Neural cell (in vitro differentiated cells): ENCODE data around the gene KDM4B. TPM values are rescaled to one million over a fixed set of nuclear protein-coding genes. Genes with fewer than 3 reads are reported as not detected.

Experiments
- H2AFZ ChIP-seq: fragments of 200-600, 300-800 bp; sonication (generic), shearing (Covaris generic); 2 replicates; pipeline ENCODE4 v1.6.0; 2014; ENCODE audit warnings: low read depth, mild to moderate bottlenecking, antibody characterized with exemption, low read length, moderate library complexity
- H3F3A ChIP-seq: fragments of 200-600 bp; shearing (Covaris generic); 2 replicates; pipeline ENCODE4 v1.6.1; 2016; ENCODE audit warnings: mild to moderate bottlenecking, moderate library complexity, mixed read lengths, antibody characterized with exemption, low read length; ENCODE audit not compliant: insufficient read depth, poor library complexity, severe bottlenecking
- H3K27ac ChIP-seq: fragments of 200-600, 300-800 bp; sonication (generic), shearing (Covaris generic); 2 replicates; pipeline ENCODE4 v1.5.1; 2014; ENCODE audit warnings: mild to moderate bottlenecking, low read length, moderate library complexity
- H3K27me3 ChIP-seq: fragments of 300-800, 200-600 bp; sonication (generic), shearing (Covaris generic); 2 replicates; pipeline ENCODE4 v1.6.0; 2014; ENCODE audit warnings: mild to moderate bottlenecking, low read depth, low read length, moderate library complexity; ENCODE audit not compliant: insufficient read depth
- H3K36me3 ChIP-seq: fragments of 300-800, 200-600 bp; sonication (generic), shearing (Covaris generic); 2 replicates; pipeline ENCODE4 v1.5.1; 2014; ENCODE audit warnings: mild to moderate bottlenecking, antibody characterized with exemption, low read length, moderate library complexity; ENCODE audit not compliant: insufficient read depth
- H3K4me2 ChIP-seq: fragments of 300-800, 200-600 bp; sonication (generic), shearing (Covaris generic); 2 replicates; pipeline ENCODE4 v1.6.0; 2014; ENCODE audit warnings: mild to moderate bottlenecking, low read length
- H3K4me3 ChIP-seq: fragments of 300-800, 200-600 bp; sonication (generic), shearing (Covaris generic); 2 replicates; pipeline ENCODE4 v1.5.1; 2014; ENCODE audit warnings: mild to moderate bottlenecking, low read length, moderate library complexity
- H3K79me2 ChIP-seq: fragments of 200-600 bp; shearing (Covaris generic); replicated peaks from 2 replicates; pipeline ENCODE4 v1.6.0; 2014; ENCODE audit warnings: mild to moderate bottlenecking, low read length, moderate library complexity; ENCODE audit not compliant: insufficient read depth
- H3K9ac ChIP-seq: fragments of 300-800, 200-600 bp; sonication (generic), shearing (Covaris generic); 2 replicates; pipeline ENCODE4 v1.6.1; 2016; ENCODE audit warnings: mild to moderate bottlenecking, low read length, mixed read lengths
- H3K9me2 ChIP-seq: fragments of 200-600 bp; shearing (Covaris generic); 2 replicates; pipeline ENCODE4 v1.6.1; 2016; ENCODE audit warnings: mild to moderate bottlenecking, low read length, mixed read lengths; ENCODE audit not compliant: insufficient read depth
- H3K9me3 ChIP-seq: fragments of 200-600, 300-800 bp; sonication (generic), shearing (Covaris generic); 2 replicates; pipeline ENCODE4 v1.6.1; 2016; ENCODE audit warnings: mild to moderate bottlenecking, mixed run types, low read length, moderate library complexity, mixed read lengths
- H4K20me1 ChIP-seq: fragments of 200-600 bp; shearing (Covaris generic); 2 replicates; pipeline ENCODE4 v1.6.1; 2016; ENCODE audit warnings: mild to moderate bottlenecking, mixed run types; ENCODE audit not compliant: insufficient read depth
- EP300 ChIP-seq: fragments of 450-650 bp; conservative IDR thresholded peaks from 2 replicates; pipeline ENCODE4 v1.6.1; 2014; ENCODE audit warnings: antibody characterized with exemption, mild to moderate bottlenecking, moderate library complexity; ENCODE audit not compliant: poor library complexity, severe bottlenecking
- EZH2 ChIP-seq: fragments of 200-600, 300-800 bp; shearing (Covaris generic), sonication (generic); IDR thresholded peaks from 2 replicates; pipeline ENCODE4 v1.6.1; 2014; ENCODE audit warnings: antibody characterized with exemption, low read length, borderline replicate concordance, mild to moderate bottlenecking; ENCODE audit not compliant: insufficient read depth, poor library complexity, severe bottlenecking
- MXI1 ChIP-seq: fragments of 450-650 bp; conservative IDR thresholded peaks from 2 replicates; pipeline ENCODE4 v1.6.1; 2014; ENCODE audit warnings: antibody characterized with exemption, mild to moderate bottlenecking; ENCODE audit not compliant: poor library complexity, severe bottlenecking
- POLR2AphosphoS5 ChIP-seq: IDR thresholded peaks from 2 replicates; pipeline ENCODE4 v1.6.1; 2012
- RAD21 ChIP-seq: fragments of 450-650 bp; conservative IDR thresholded peaks from 2 replicates; pipeline ENCODE4 v1.6.1; 2014; ENCODE audit warnings: antibody characterized with exemption, mild to moderate bottlenecking, moderate library complexity
- REST ChIP-seq: IDR thresholded peaks from 2 replicates; pipeline ENCODE4 v1.6.1; 2012; ENCODE audit warnings: borderline replicate concordance
- SMC3 ChIP-seq: fragments of 450-650 bp; conservative IDR thresholded peaks from 2 replicates; pipeline ENCODE4 v1.6.1; 2014; ENCODE audit warnings: antibody characterized with exemption, mild to moderate bottlenecking, moderate library complexity; ENCODE audit not compliant: poor library complexity
- TAF1 ChIP-seq: IDR thresholded peaks from 2 replicates; pipeline ENCODE4 v1.6.1; 2012; ENCODE audit warnings: low read depth
- polyA plus RNA-seq: library from polyadenylated mRNA; depleted of rRNA; stranded (reverse); fragments of >200 nt; gene quantifications from 2 replicates; pipeline ENCODE4 v1.2.3, GENCODE V29; 2014
- TF ChIP-seq, protein P1 (sequence below): fragments of 450-650 bp; IDR thresholded peaks from 2 replicates; pipeline ENCODE4 v1.5.1; 2014; ENCODE audit warnings: antibody characterized with exemption, mild to moderate bottlenecking, moderate library complexity; ENCODE audit not compliant: poor library complexity, severe bottlenecking

The KDM4B gene
- polyA plus RNA-seq, 1 donor from 2014 or later: 19.1 TPM

GRCh38 chr19:5142725-5143097 is 173.8 kb downstream of the KDM4B start:
- Histone ChIP-seq H4K20me1 (no peaks in the 10 kb centered on the region), H2AFZ (no peak overlapping the region), H3K4me3 (no peak overlapping the region), H3F3A (no peaks in the 10 kb centered on the region), H3K79me2 (no peaks in the 10 kb centered on the region), H3K9me2 (no peaks in the 10 kb centered on the region), H3K4me2 (no peak overlapping the region), H3K27me3 (no peaks in the 10 kb centered on the region), H3K36me3 (no peaks in the 10 kb centered on the region), H3K27ac (no peak overlapping the region), H3K9me3 (no peaks in the 10 kb centered on the region), H3K9ac (no peak overlapping the region)
- TF ChIP-seq POLR2AphosphoS5: no peak
- TF ChIP-seq SMC3: no peak
- no peak for TF ChIP-seq REST
- TF ChIP-seq, protein P1, sequence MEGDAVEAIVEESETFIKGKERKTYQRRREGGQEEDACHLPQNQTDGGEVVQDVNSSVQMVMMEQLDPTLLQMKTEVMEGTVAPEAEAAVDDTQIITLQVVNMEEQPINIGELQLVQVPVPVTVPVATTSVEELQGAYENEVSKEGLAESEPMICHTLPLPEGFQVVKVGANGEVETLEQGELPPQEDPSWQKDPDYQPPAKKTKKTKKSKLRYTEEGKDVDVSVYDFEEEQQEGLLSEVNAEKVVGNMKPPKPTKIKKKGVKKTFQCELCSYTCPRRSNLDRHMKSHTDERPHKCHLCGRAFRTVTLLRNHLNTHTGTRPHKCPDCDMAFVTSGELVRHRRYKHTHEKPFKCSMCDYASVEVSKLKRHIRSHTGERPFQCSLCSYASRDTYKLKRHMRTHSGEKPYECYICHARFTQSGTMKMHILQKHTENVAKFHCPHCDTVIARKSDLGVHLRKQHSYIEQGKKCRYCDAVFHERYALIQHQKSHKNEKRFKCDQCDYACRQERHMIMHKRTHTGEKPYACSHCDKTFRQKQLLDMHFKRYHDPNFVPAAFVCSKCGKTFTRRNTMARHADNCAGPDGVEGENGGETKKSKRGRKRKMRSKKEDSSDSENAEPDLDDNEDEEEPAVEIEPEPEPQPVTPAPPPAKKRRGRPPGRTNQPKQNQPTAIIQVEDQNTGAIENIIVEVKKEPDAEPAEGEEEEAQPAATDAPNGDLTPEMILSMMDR: no peak
- no peak for TF ChIP-seq MXI1
- no peak for TF ChIP-seq RAD21
- TF ChIP-seq EP300: no peak
- TF ChIP-seq TAF1: no peak
- no peak for TF ChIP-seq EZH2

DNA sequence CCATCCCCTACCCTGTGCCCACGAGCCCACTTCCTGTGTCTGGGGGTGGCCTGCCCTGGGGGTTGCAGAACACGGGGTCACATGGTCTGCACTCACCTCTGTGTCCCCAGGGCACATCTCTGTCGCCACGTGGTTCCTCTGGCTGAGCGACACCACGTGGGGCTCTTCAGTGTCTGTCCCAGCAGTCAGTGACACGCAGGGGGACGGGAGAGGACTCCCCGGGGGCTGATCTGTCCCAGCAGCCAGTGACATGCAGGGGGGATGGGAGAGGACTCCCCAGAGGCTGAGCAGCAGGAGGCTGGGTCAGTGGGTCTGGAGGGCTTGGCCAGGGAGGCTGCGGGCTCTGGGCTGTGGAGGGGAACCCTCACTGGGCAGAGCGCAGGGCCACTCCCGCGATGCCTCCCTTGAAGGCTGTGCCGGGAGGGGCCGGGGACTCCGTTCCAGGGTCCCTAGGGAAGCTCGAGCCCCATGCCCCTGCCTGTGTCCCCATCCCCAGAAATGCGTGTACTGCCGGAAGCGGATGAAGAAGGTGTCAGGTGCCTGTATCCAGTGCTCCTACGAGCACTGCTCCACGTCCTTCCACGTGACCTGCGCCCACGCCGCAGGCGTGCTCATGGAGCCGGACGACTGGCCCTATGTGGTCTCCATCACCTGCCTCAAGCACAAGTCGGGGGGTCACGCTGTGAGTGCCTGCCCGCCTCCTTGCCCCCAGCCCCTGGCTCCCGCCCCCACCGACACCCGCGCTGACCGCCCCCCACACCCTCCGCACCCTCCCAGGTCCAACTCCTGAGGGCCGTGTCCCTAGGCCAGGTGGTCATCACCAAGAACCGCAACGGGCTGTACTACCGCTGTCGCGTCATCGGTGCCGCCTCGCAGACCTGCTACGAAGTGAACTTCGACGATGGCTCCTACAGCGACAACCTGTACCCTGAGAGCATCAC is 174.8 kb downstream of the KDM4B start:
- no peaks in the 10 kb centered on the region for H3K27me3 ChIP-seq
- no peaks in the 10 kb centered on the region for H3F3A ChIP-seq
- H3K9ac ChIP-seq: no peak overlapping the region
- no peaks in the 10 kb centered on the region for H4K20me1 ChIP-seq
- no peak overlapping the region for H3K4me2 ChIP-seq
- H3K36me3 ChIP-seq: no peaks in the 10 kb centered on the region
- no peak overlapping the region for H3K27ac ChIP-seq
- no peak overlapping the region for H2AFZ ChIP-seq
- H3K9me2 ChIP-seq: no peaks in the 10 kb centered on the region
- no peak for TF ChIP-seq SMC3
- no peak for TF ChIP-seq REST
- no peak for TF ChIP-seq MXI1
- TF ChIP-seq POLR2AphosphoS5: no peak
- H3K9me3 ChIP-seq: no peaks in the 10 kb centered on the region
- no peak overlapping the region for H3K4me3 ChIP-seq
- H3K79me2 ChIP-seq: no peaks in the 10 kb centered on the region
